DMS79 (cell line): ENCODE results near the gene ABTB2.
A peak's percentile ranks its signal among the peaks of the same experiment; 100 is the strongest.
"Not testable (repeated sequence)": the region's sequence is repeated elsewhere in the genome, so short reads cannot be mapped to it uniquely, and the experiment has no call there.

Experiments used
- DNase-seq: peaks from one replicate; lab custom pipeline; 2025; lab: John Stamatoyannopoulos, UW

Gene ABTB2

GRCh38 chr11:34263441-34264091, 94.2 kb downstream of the ABTB2 start:
- peak; percentile 93 for DNase-seq

DNA sequence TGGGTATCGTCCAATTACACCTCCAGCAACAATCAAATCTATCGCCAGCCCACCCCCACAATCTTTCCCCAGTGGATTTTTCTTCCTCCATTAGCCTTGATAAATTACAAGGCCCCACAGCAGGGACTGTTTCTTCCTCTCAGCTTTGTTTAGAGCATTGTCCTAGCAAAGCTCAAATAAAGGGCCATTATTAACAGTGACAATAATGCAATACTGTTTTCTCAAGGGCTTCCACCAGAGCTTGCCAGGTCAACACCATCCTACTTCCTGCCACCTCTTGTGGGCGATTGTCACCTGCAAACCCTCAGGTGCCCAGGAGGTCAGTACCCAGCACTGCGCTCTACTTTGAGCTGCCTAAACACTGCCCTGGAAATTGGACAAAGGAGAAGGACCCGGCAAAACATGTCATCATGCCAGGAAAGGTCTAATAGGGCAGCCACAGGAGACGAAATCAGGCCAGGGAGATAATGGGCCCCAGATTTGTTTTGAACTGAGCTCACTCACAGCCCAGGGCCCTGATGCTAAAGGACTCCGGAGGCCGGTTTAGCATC, 95.2 kb downstream of the ABTB2 start:
- no peak for DNase-seq

DNA sequence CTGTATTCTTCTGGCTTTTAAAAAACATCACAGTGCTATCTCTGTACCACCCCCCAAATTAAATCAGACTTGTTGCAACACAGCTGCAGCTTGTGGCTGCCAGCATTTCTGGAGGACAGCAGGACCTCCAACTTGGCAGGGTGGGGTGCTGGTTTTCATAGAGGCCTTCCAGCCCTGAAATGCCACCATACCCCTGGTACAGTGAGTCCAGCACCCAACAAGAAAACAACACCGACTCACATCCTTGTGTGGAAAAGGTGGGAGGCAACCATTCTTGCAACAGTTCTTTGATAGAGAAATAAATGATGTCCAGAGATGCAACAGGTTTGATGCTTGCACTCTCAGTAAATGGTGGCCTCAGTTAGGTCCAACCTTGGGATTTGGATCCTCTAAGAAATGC, 96.0 kb downstream of the ABTB2 start:
- DNase-seq = no peak

DNA sequence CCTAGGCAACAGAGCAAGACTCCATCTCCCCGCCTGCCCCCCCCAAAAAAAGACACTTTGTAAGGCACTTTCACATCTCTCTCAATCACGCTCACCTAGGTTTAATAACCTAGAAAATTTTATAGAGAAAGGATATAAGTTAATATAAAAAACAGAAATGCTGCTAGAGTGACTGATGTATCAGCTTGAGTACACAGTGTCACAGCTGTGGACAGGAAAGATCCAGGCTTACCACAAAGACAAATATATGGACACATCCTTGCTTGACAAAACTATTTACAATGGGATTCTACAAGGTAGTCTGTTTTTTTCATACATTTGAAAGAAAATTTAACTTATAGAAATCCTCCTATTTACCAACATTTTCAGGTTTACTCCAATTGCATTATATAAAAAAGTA, 96.7 kb downstream of the ABTB2 start:
- DNase-seq = no peak

- DNase-seq = no peak
Measured at GRCh38 chr11:34260072-34260575, 97.7 kb downstream of the ABTB2 start.

- no peak for DNase-seq
Measured at GRCh38 chr11:34259087-34259486, 98.7 kb downstream of the ABTB2 start.

GRCh38 chr11:34256626-34257025, 101.2 kb downstream of the ABTB2 start:
- no peak for DNase-seq

DNA sequence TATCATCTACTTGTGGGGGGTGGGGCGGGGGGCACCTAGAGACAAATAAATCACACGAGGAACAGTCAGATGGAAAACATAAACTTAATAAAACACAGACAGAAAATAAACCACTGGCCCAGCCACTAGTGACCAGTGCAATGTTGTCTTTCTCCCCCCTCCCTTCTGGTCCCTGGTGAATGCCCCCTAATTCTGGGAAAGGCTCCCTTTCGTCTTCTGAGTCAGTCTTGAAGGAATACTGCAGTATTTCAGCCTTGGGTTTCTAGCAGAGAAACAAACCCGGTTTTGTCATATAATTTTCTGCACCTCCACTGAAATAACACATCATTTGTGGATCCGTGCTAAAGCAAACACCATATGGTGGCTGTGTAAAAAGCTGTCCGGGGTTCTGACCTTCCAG, 101.7 kb downstream of the ABTB2 start:
- no peak for DNase-seq

DNA sequence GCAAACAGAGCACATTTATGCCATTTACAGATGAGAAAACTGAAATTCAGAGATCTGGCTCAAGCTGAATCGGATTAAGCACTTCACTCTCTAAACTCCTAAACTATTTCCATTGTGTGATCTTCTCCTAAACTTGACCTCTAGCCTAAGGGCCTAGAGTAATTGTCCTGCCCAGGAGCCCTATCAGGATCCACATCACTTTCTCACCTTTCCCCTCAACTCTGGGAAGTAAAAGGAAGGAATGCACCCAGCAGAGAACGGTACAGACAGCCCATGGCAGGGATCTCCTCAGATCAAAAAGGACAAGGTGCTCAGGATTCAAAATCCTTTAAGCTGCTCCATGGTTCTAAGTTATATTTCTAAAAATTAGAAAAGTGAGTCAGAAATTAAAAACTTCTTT, 102.7 kb downstream of the ABTB2 start:
- DNase-seq = no peak

DNA sequence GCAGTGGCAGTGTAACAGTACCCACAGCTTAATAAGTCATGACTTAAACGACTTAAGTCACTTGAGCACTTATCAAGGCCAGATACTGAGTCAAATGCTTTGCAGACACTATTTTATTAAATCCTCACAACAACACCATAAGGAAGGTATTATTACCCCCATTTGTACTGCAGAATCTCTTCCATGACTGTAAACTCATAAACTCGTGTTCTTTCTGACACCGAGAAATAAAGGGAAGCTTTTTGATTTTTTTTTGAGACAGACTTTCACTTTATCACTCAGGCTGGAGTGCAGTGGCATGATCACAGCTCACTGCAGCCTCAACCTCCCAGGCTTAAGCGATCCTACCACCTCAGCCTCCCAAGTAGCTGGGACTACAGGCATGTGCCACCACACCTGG, 103.8 kb downstream of the ABTB2 start:
- DNase-seq = no peak

GRCh38 chr11:34252651-34253050, 105.2 kb downstream of the ABTB2 start:
- no peak for DNase-seq

- no peak for DNase-seq
Measured at GRCh38 chr11:34252015-34252414, 105.8 kb downstream of the ABTB2 start.

- no peak for DNase-seq
Measured at GRCh38 chr11:34251589-34251980, 106.2 kb downstream of the ABTB2 start.

- no peak for DNase-seq
Measured at GRCh38 chr11:34250732-34251588, 106.8 kb downstream of the ABTB2 start.

- no peak for DNase-seq
Measured at GRCh38 chr11:34250211-34250610, 107.6 kb downstream of the ABTB2 start.

DNA sequence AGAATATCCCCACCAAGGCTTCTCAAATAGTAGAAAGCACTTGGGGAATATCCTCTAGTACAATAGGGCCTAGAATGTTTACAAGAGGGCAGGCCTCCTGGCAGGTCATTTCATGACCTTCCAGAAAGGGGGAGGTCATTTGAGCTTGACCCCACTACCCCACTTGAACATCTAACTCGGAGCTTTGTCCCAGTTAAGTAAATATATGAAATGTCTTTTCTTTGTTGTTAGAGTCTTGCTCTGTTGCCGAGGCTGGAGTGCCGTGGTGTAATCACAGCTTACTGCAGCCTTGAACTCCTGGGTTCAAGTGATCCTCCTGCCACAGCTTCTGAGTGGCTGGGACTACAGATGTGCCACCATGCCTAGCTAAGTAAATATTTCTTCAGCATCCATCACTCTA, 108.4 kb downstream of the ABTB2 start:
- no peak for DNase-seq

DNA sequence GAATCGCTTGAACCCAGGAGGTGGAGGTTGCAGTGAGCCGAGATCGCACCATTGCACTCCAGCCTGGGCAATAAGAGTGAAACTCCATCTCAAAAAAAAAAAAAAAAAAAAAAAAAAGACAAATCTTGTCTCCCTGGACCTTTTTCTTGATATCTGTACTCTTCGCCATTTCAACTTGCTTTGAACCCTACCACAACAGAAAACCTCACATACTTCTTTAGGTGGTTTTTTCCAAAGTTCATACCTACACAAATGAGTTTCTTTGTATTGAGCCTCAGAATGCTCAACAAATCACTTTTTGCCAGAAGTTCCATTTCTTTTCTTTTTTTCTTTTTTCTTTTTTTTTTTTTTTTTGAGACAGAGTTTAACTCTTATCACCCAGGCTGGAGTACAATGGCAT, 111.3 kb downstream of the ABTB2 start:
- DNase-seq = not testable (repeated sequence)

DNA sequence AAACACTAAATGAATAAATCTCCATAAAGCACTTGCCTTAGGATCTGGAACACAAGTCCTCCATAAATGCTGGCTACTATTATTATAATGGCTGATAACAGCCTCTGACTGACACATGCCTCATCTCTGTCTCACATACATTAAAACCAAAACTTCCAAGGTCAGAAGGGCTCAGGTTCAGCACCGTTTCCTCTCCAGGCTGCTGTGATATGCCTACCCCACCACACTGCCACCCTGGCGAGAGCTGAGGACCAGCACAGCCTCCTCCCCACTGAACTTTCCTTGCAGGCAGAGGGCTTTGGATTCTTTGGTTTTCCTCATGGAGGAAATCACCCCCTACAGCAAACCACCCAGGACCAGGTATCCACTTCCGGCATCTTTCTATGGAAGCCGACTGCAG, 112.8 kb downstream of the ABTB2 start:
- DNase-seq = no peak

DNA sequence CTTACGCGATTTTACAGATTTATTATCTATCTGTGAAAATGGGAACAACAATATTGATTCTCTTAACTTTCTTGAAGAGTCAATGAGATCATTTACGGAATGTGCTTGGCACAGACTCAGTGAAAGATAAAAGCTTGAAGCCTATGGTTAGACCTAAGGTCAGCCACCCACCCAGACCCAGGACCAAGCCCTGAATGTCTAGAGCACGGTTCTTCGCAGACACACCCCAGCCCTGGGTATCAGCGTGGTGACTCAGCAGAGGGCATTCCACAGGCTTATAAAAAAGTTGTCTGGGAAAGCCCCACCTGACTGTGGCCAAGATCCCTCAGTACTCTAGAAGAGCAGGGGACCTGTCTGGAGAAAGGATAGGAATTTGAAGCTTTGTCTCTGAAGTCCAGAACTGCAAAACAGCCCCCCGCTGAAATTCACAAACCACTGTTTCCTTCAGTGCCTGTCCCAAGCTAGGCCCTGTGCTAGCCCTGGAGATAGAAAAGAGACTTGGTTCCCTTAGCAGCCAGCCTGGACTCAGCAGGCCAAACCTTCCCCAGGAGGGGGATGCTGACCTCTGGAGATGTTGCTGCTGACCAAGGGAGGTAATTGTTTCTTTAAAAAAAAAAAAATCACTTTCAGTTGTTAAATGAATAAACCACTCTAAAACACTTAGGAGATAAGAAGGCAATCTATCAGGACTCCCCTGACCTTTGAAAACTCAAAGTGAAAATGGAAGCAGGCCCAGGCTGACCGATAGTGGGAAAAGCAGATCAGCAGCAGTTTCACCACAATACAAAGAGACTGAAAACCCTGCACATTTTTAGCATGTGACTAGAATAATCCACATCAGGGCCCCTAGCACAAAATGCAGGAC, 114.0 kb downstream of the ABTB2 start:
- DNase-seq = no peak

- no peak for DNase-seq
Measured at GRCh38 chr11:34242037-34242625, 115.7 kb downstream of the ABTB2 start.

DNA sequence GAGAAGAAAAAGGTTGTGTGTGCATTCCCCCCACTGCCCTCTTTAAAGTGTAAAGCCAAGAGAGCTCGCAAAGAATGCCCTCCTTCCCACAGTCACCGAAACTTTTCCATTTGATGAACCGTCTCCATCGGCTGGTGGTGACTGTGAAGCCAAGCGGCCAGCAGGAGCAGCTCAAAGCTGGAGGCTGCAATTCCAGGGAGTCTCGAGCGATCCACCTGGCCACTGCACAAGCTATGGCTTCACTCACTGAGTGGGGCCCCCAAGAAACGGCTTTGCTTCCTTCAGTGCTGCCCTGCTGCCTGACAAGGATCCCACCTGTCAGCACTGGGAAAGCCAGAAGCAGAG, 117.7 kb downstream of the ABTB2 start:
- no peak for DNase-seq
